ENCODE data around the gene CBFA2T2.

- peak; percentile 63; the same call in 1 of the 2 replicates for TF ChIP-seq CREM (IDR thresholded peaks at IDR 0.05; ENCODE audit: low read depth)
- TF ChIP-seq CTCF (IDR thresholded peaks at IDR 0.05 in 2 of 3, conservative IDR thresholded peaks at IDR 0.05 in 1 of 3; ENCODE audit: control insufficient read depth in 2 of 3, extremely low read depth in 1 of 3, insufficient read depth in 1 of 3, low read depth in 3 of 3, low read length in 3 of 3), result no peak
- 0 out of 2 replicates have a peak, but pooled peaks have one; percentile 12 for TF ChIP-seq ATF3 (IDR thresholded peaks at IDR 0.05; ENCODE audit: borderline replicate concordance, extremely low read depth, low read depth, low read length)
- TF ChIP-seq EP300 (IDR thresholded peaks at IDR 0.05; ENCODE audit: borderline replicate concordance in 1 of 2, control insufficient read depth in 1 of 2, low read depth in 2 of 2, low read length in 2 of 2), result no peak
- TF ChIP-seq RAD51 (IDR thresholded peaks at IDR 0.05), result peak; percentile 81
- TF ChIP-seq EZH2 (IDR thresholded peaks at IDR 0.05; ENCODE audit: borderline replicate concordance, control insufficient read depth, low read depth, low read length), result no peak
These were observed 337 bp upstream of the CBFA2T2 start for GRCh38 chr20:33489495-33490022.
